ENCODE results near the gene RNF44. TPM values are rescaled to one million over a fixed set of nuclear protein-coding genes. Genes with fewer than 3 reads are reported as not detected.

Gene RNF44
- total and polyA plus RNA-seq, 4 donors = 3.2 to 6.4 (median 4.7) TPM

DNA sequence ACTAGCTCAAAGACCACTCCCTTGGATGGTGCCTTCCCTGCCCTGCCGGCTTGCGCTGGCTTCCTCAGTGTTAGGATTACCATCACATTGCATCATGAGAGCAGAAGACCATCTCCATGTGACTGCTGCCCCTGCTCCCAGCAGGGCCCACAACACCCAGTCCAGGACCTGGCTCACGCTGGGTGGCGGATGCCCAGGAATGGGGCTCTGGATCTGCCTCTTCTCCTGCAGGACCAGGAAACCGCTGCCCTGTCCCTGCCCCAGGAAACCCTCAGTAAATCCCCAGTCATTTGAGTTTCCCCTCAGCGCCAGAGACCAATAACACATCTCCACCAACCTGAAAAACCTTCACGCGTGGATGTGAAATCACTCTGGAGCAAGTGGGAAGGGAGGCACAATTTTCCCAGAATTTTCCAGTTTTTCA, 3.3 kb upstream of the RNF44 start:
- TF ChIP-seq GABPA (IDR thresholded peaks at IDR 0.05 in 1 of 2, conservative IDR thresholded peaks at IDR 0.05 in 1 of 2) = no peak
- no peak for TF ChIP-seq REST (IDR thresholded peaks at IDR 0.05)
- TF ChIP-seq ZBTB33 (IDR thresholded peaks at IDR 0.05) = no peak
- no peak for TF ChIP-seq FOXA1 (IDR thresholded peaks at IDR 0.05)
- TF ChIP-seq TAF1 (conservative IDR thresholded peaks at IDR 0.05) = no peak
- no peak for TF ChIP-seq FOXA2 (IDR thresholded peaks at IDR 0.05)
- TF ChIP-seq SP1 (IDR thresholded peaks at IDR 0.05) = no peak
- no peak for TF ChIP-seq HNF4G (IDR thresholded peaks at IDR 0.05)
- no peak for TF ChIP-seq EGR1 (IDR thresholded peaks at IDR 0.05; ENCODE audit: low read depth in 2 of 2)
- no peak for TF ChIP-seq CTCF (IDR thresholded peaks at IDR 0.05; ENCODE audit: low read depth, low read length, missing input control)
- TF ChIP-seq YY1 (IDR thresholded peaks at IDR 0.05) = no peak
- no peak for TF ChIP-seq RAD21 (IDR thresholded peaks at IDR 0.05)
- TF ChIP-seq NR2F2 (IDR thresholded peaks at IDR 0.05) = no peak
- no peak for DNase-seq (ENCODE audit: low spot score)
- H3K9me3 ChIP-seq (ENCODE audit: control insufficient read depth in 4 of 4, low read length in 3 of 4) = no peaks in the 10 kb centered on the region
- H3K4me1 ChIP-seq (ENCODE audit: control insufficient read depth in 4 of 4, insufficient read depth in 4 of 4, low read length in 3 of 4) = peaks cover 6 to 32% (median 20%) of the 10 kb centered on the region in 4 donors
- no peak overlapping the region for H3K27ac ChIP-seq (ENCODE audit: low read depth in 1 of 2, low read length in 2 of 2)
- no peak overlapping the region for H3K4me3 ChIP-seq (ENCODE audit: low read depth in 1 of 3, low read length in 3 of 3)
- H3K9ac ChIP-seq (ENCODE audit: low read depth in 1 of 2, low read length in 2 of 2) = no peak overlapping the region
- no peaks in the 10 kb centered on the region for H3K27me3 ChIP-seq (ENCODE audit: control insufficient read depth in 4 of 4, insufficient read depth in 4 of 4, low read length in 3 of 4)
- no peaks in the 10 kb centered on the region for H3K36me3 ChIP-seq (ENCODE audit: control insufficient read depth in 4 of 4, insufficient read depth in 3 of 4, low read depth in 1 of 4, low read length in 3 of 4)
- 92% methylated on average over 8 of the region's 8 CpGs for WGBS

DNA sequence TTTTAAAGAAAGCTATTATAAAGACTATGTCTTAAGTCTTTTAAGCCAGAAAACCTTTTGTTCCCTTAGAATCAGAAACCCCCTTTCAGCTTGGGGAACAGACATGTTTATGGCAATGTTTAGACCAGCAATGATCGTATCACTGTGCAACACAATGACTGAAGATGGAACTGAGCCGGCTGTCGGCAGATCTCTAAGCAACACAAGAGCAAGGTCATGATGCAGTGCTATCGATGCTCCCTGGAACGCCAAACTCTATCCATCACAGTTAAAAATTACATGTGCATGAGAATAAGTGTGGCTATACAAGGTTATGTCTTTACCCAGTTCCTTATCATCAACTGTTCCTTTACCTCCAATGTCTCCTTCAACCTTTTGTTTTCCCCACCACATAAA, 1.8 kb upstream of the RNF44 start:
- Histone ChIP-seq H3K4me1 (ENCODE audit: control insufficient read depth in 4 of 4, insufficient read depth in 4 of 4, low read length in 3 of 4) (peaks cover 19 to 46% (median 35%) of the 10 kb centered on the region in 4 donors), H3K4me3 (ENCODE audit: low read depth in 1 of 3, low read length in 3 of 3) (no peak overlapping the region), H3K36me3 (ENCODE audit: control insufficient read depth in 4 of 4, insufficient read depth in 3 of 4, low read depth in 1 of 4, low read length in 3 of 4) (no peaks in the 10 kb centered on the region), H3K9me3 (ENCODE audit: control insufficient read depth in 4 of 4, low read length in 3 of 4) (no peaks in the 10 kb centered on the region), H3K27me3 (ENCODE audit: control insufficient read depth in 4 of 4, insufficient read depth in 4 of 4, low read length in 3 of 4) (no peaks in the 10 kb centered on the region), H3K27ac (ENCODE audit: low read depth in 1 of 2, low read length in 2 of 2) (no peak overlapping the region), H3K9ac (ENCODE audit: low read depth in 1 of 2, low read length in 2 of 2) (no peak overlapping the region)
- DNase-seq (ENCODE audit: low spot score) = no peak
- 72% methylated on average over 5 of the region's 5 CpGs for WGBS
- TF ChIP-seq REST (IDR thresholded peaks at IDR 0.05) (no peak), NR2F2 (IDR thresholded peaks at IDR 0.05) (no peak), CTCF (IDR thresholded peaks at IDR 0.05; ENCODE audit: low read depth, low read length, missing input control) (no peak), GABPA (IDR thresholded peaks at IDR 0.05 in 1 of 2, conservative IDR thresholded peaks at IDR 0.05 in 1 of 2) (no peak), FOXA2 (IDR thresholded peaks at IDR 0.05) (no peak), JUND (IDR thresholded peaks at IDR 0.05) (no peak), FOXA1 (IDR thresholded peaks at IDR 0.05) (no peak), RAD21 (IDR thresholded peaks at IDR 0.05) (no peak), RXRA (IDR thresholded peaks at IDR 0.05) (no peak), TAF1 (conservative IDR thresholded peaks at IDR 0.05) (no peak), SP1 (IDR thresholded peaks at IDR 0.05) (no peak), MAX (IDR thresholded peaks at IDR 0.05) (no peak), EGR1 (IDR thresholded peaks at IDR 0.05; ENCODE audit: low read depth in 2 of 2) (no peak), YY1 (IDR thresholded peaks at IDR 0.05) (no peak)
- TF ChIP-seq, protein P1, sequence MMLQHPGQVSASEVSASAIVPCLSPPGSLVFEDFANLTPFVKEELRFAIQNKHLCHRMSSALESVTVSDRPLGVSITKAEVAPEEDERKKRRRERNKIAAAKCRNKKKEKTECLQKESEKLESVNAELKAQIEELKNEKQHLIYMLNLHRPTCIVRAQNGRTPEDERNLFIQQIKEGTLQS (IDR thresholded peaks at IDR 0.05) = no peak

All from liver (tissue), 9 donors.